GM12875 (cell line): ENCODE results near the gene ADAMTS13.

Source experiments
- H3K4me3 ChIP-seq: one replicate; pipeline ENCODE4 v1.5.1; 2011; ENCODE audit warnings: low read depth, low read length, control low read depth
- CTCF ChIP-seq: IDR thresholded peaks from 2 replicates; pipeline ENCODE4 v1.5.1; 2011; ENCODE audit warnings: low read depth, mild to moderate bottlenecking, control low read depth, inconsistent platforms, low read length, moderate library complexity, borderline replicate concordance; ENCODE audit not compliant: insufficient read depth

Gene ADAMTS13

GRCh38 chr9:133415170-133415569 is 7.0 kb upstream of the ADAMTS13 start:
- H3K4me3 ChIP-seq: no peak overlapping the region
- TF ChIP-seq CTCF: no peak

GRCh38 chr9:133417541-133418461 is 4.4 kb upstream of the ADAMTS13 start, which contains the start of gene REXO4:
Gene REXO4, minus strand, starts transcription at chr9:133418010. Its CDS starts 166 bp downstream, at chr9:133417844.
- no peak for TF ChIP-seq CTCF
- H3K4me3 ChIP-seq: peak within 1 kb of the TSS; percentile 74

- no peak for TF ChIP-seq CTCF
- H3K4me3 ChIP-seq: no peak overlapping the region
Measured at GRCh38 chr9:133419005-133419404, 3.2 kb upstream of the ADAMTS13 start.

- H3K4me3 ChIP-seq: no peak overlapping the region
- TF ChIP-seq CTCF: no peak
Measured at GRCh38 chr9:133420392-133420827, 1.8 kb upstream of the ADAMTS13 start.

GRCh38 chr9:133423216-133423615 is 1.0 kb downstream of the ADAMTS13 start:
- no peak for TF ChIP-seq CTCF
- no peak overlapping the region for H3K4me3 ChIP-seq

GRCh38 chr9:133424187-133424586 is 2.0 kb downstream of the ADAMTS13 start:
- no peak for TF ChIP-seq CTCF
- no peak overlapping the region for H3K4me3 ChIP-seq
